GM19463 (cell line): ENCODE results near the gene NPPA.

Source experiments
- ATAC-seq: cut with Tn5 transposase; IDR thresholded peaks from one replicate; pipeline ENCODE4 v1.9.1; 2021; ENCODE audit warnings: mild to moderate bottlenecking, moderate library complexity; ENCODE audit not compliant: unreplicated experiment

Gene NPPA

GRCh38 chr1:11845641-11846335 is 1.8 kb downstream of the NPPA start:
- no peak for ATAC-seq

- ATAC-seq: no peak
Observed at GRCh38 chr1:11842154-11843041, 5.2 kb downstream of the NPPA start.

GRCh38 chr1:11841245-11842153 is 6.1 kb downstream of the NPPA start:
- ATAC-seq: no peak

- no peak for ATAC-seq
Observed at GRCh38 chr1:11839727-11840705, 7.6 kb downstream of the NPPA start.

GRCh38 chr1:11838349-11839272 is 9.0 kb downstream of the NPPA start:
- ATAC-seq: no peak

GRCh38 chr1:11837767-11838348 is 9.7 kb downstream of the NPPA start:
- no peak for ATAC-seq

- ATAC-seq: no peak
Observed at GRCh38 chr1:11836955-11837766, 10.4 kb downstream of the NPPA start.

GRCh38 chr1:11835441-11836225 is 11.9 kb downstream of the NPPA start:
- ATAC-seq: no peak

GRCh38 chr1:11833900-11834299 is 13.7 kb downstream of the NPPA start:
- ATAC-seq: no peak

GRCh38 chr1:11833497-11833896 is 14.1 kb downstream of the NPPA start:
- ATAC-seq: no peak

GRCh38 chr1:11831945-11832725 is 15.4 kb downstream of the NPPA start:
- no peak for ATAC-seq

GRCh38 chr1:11828511-11828910 is 19.1 kb downstream of the NPPA start:
- ATAC-seq: no peak

- ATAC-seq: no peak
Observed at GRCh38 chr1:11826946-11827345, 20.6 kb downstream of the NPPA start.

GRCh38 chr1:11825131-11825530 is 22.5 kb downstream of the NPPA start:
- no peak for ATAC-seq

- no peak for ATAC-seq
Observed at GRCh38 chr1:11823366-11824137, 24.0 kb downstream of the NPPA start.
